Stimulated activated CD8-positive, alpha-beta memory T cell treated with anti-CD3 and anti-CD28 coated beads, Interleukin-4, amount 100 ng/mL, for 4 hours (primary cell): Measurements from ENCODE around the gene UBA5.
A peak's percentile ranks its signal among the peaks of the same experiment; 100 is the strongest.

Experiments used
- DNase-seq, 2 donors: peaks; one replicate each; pipeline ENCODE4 v3.0.0-alpha.2; 2020; ENCODE audit warnings: low read depth in 2 of 2, low spot score in 1 of 2

UBA5 gene

GRCh38 chr3:132654190-132654589, 5.9 kb upstream of the UBA5 start:
- no peak for DNase-seq

- no peak for DNase-seq
Measured at GRCh38 chr3:132654721-132655120, 5.4 kb upstream of the UBA5 start.

GRCh38 chr3:132655471-132655870, 4.7 kb upstream of the UBA5 start:
- no peak for DNase-seq

GRCh38 chr3:132657869-132658747, 2.0 kb upstream of the UBA5 start:
- no peak for DNase-seq

- DNase-seq: no peak
Measured at GRCh38 chr3:132659000-132659364, 1.1 kb upstream of the UBA5 start.

- DNase-seq: peak in 1 of 2 donors; percentile 1
Measured at GRCh38 chr3:132659365-132660051, 621 bp upstream of the UBA5 start, which contains the start of gene ACAD11. TSS of gene ACAD11 (minus strand) at chr3:132659809. CDS start at chr3:132659751, 58 bp downstream.

- DNase-seq: no peak
Measured at GRCh38 chr3:132660811-132661070, 612 bp downstream of the UBA5 start.

GRCh38 chr3:132661101-132661500, 972 bp downstream of the UBA5 start:
- DNase-seq: no peak

GRCh38 chr3:132662212-132662611, 2.1 kb downstream of the UBA5 start:
- DNase-seq: no peak

- no peak for DNase-seq
Measured at GRCh38 chr3:132665230-132665745, 5.2 kb downstream of the UBA5 start.

- no peak for DNase-seq
Measured at GRCh38 chr3:132669256-132669777, 9.2 kb downstream of the UBA5 start.

GRCh38 chr3:132675408-132675807, 15.3 kb downstream of the UBA5 start:
- no peak for DNase-seq

- DNase-seq: no peak
Measured at GRCh38 chr3:132679911-132680310, 19.8 kb downstream of the UBA5 start.

- DNase-seq: no peak
Measured at GRCh38 chr3:132681421-132681820, 21.3 kb downstream of the UBA5 start.

- DNase-seq: no peak
Measured at GRCh38 chr3:132682201-132682600, 22.1 kb downstream of the UBA5 start.

- no peak for DNase-seq
Measured at GRCh38 chr3:132690040-132690439, 29.9 kb downstream of the UBA5 start.

- DNase-seq: no peak
Measured at GRCh38 chr3:132694991-132695390, 34.9 kb downstream of the UBA5 start.

- DNase-seq: no peak
Measured at GRCh38 chr3:132695422-132695821, 35.3 kb downstream of the UBA5 start.

- DNase-seq: no peak
Measured at GRCh38 chr3:132703733-132704132, 43.6 kb downstream of the UBA5 start.

GRCh38 chr3:132709761-132710160, 49.6 kb downstream of the UBA5 start:
- no peak for DNase-seq

GRCh38 chr3:132710311-132710710, 50.2 kb downstream of the UBA5 start:
- DNase-seq: no peak
